ENCODE results near the gene RBMS2. TPM values are rescaled to one million over a fixed set of nuclear protein-coding genes. Genes with fewer than 3 reads are reported as not detected.
"Not testable (repeated sequence)": the region's sequence is repeated elsewhere in the genome, so short reads cannot be mapped to it uniquely, and the experiment has no call there.

RBMS2 gene
- total RNA-seq, 4 donors from 2014 or later = 28.6 to 107 (median 33.0) TPM

- Histone ChIP-seq H3K27me3 (no peaks in the 10 kb centered on the region), H3K4me1 (no peaks in the 10 kb centered on the region), H3K27ac (no peak overlapping the region), H3K9me3 (no peaks in the 10 kb centered on the region), H3K36me3 (no peaks in the 10 kb centered on the region), H3K4me3 (no peak overlapping the region)
- no peak for DNase-seq
- TF ChIP-seq, protein P1, sequence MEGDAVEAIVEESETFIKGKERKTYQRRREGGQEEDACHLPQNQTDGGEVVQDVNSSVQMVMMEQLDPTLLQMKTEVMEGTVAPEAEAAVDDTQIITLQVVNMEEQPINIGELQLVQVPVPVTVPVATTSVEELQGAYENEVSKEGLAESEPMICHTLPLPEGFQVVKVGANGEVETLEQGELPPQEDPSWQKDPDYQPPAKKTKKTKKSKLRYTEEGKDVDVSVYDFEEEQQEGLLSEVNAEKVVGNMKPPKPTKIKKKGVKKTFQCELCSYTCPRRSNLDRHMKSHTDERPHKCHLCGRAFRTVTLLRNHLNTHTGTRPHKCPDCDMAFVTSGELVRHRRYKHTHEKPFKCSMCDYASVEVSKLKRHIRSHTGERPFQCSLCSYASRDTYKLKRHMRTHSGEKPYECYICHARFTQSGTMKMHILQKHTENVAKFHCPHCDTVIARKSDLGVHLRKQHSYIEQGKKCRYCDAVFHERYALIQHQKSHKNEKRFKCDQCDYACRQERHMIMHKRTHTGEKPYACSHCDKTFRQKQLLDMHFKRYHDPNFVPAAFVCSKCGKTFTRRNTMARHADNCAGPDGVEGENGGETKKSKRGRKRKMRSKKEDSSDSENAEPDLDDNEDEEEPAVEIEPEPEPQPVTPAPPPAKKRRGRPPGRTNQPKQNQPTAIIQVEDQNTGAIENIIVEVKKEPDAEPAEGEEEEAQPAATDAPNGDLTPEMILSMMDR (IDR thresholded peaks at IDR 0.05) = no peak
- no peak for TF ChIP-seq POLR2A (IDR thresholded peaks at IDR 0.05)
- intact Hi-C loops (cut with DNase I; ENCODE audit: low total_unique reads) = loop anchor here (5.0 kb wide), 1 partner anchor 62 kb away; no protein-coding TSS in a partner anchor
These were observed 10.8 kb upstream of the RBMS2 start for GRCh38 chr12:56510786-56511185.

DNA sequence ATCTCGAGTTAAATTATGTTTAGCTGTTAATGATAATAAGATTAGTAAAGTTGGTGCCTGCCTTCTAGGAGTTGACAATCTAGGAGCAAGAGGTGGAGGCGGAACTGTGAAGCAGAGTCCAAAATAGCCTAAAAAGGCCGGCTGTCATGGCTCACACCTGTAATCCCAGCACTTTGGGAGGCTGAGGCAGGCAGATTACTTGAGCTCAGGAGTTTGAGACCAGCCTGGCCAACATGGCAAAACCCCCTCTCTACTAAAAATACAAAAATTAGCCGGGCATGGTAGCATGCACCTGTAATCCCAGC, 7.7 kb upstream of the RBMS2 start:
- H3K4me3 ChIP-seq, H3K4me1 ChIP-seq, H3K27me3 ChIP-seq, H3K9me3 ChIP-seq, DNase-seq, H3K36me3 ChIP-seq, H3K27ac ChIP-seq: not testable (repeated sequence)
- intact Hi-C loops (cut with DNase I; ENCODE audit: low total_unique reads) = loop anchor here (5.0 kb wide), 1 partner anchor 58 kb away; no protein-coding TSS in a partner anchor

- no peak for TF ChIP-seq POLR2A (IDR thresholded peaks at IDR 0.05)
- TF ChIP-seq, protein P1 (IDR thresholded peaks at IDR 0.05) = no peak
- Histone ChIP-seq H3K27ac (no peak overlapping the region), H3K27me3 (no peaks in the 10 kb centered on the region), H3K4me3 (no peak overlapping the region), H3K36me3 (no peaks in the 10 kb centered on the region), H3K4me1 (no peaks in the 10 kb centered on the region), H3K9me3 (no peaks in the 10 kb centered on the region)
- intact Hi-C loops (cut with DNase I; ENCODE audit: low total_unique reads) = no loop called here
- no peak for DNase-seq
These were observed 3.8 kb upstream of the RBMS2 start for GRCh38 chr12:56517854-56518253.

DNA sequence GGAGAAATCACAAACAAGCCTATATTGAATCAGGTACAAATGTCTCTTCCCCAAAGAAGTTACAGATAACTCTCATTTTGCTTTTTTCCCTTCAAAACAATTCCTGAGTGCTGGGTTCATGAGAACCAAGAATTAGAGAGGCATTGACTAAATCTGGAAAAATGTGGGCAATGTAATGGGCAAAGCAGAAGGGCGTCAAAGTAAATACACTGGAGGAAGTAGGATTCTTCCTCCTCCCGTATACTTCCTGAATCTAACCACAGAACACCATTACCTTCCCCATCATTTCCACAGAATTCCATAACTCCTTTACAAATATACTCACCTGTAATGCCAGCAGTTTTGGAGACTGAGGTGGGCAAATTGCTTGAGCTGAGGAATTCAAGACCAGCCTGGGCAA, 3.0 kb upstream of the RBMS2 start:
- DNase-seq = no peak
- Histone ChIP-seq H3K9me3 (no peaks in the 10 kb centered on the region), H3K4me1 (peaks cover 0 to 4% of the 10 kb centered on the region in 2 donors), H3K27me3 (no peaks in the 10 kb centered on the region), H3K27ac (no peak overlapping the region), H3K4me3 (no peak overlapping the region), H3K36me3 (no peaks in the 10 kb centered on the region)
- TF ChIP-seq POLR2A (IDR thresholded peaks at IDR 0.05) = no peak
- intact Hi-C loops (cut with DNase I; ENCODE audit: low total_unique reads) = no loop called here

GRCh38 chr12:56520048-56520447, 1.6 kb upstream of the RBMS2 start:
- no peak for TF ChIP-seq POLR2A (IDR thresholded peaks at IDR 0.05)
- TF ChIP-seq, protein P1 (IDR thresholded peaks at IDR 0.05) = no peak
- H3K36me3 ChIP-seq = no peaks in the 10 kb centered on the region
- H3K27ac ChIP-seq = peak overlapping the region; percentile 88 to 99
- intact Hi-C loops (cut with DNase I; ENCODE audit: low total_unique reads) = no loop called here
- no peaks in the 10 kb centered on the region for H3K9me3 ChIP-seq
- peak overlapping the region in 1 of 2 donors; percentile 48 for H3K4me3 ChIP-seq
- peaks cover 4 to 5% of the 10 kb centered on the region in 2 donors for H3K4me1 ChIP-seq
- peak in 1 of 2 donors; percentile 42 for DNase-seq
- no peaks in the 10 kb centered on the region for H3K27me3 ChIP-seq

- peaks cover 4 to 5% of the 10 kb centered on the region in 2 donors for H3K4me1 ChIP-seq
- no peaks in the 10 kb centered on the region for H3K9me3 ChIP-seq
- H3K36me3 ChIP-seq = no peaks in the 10 kb centered on the region
- intact Hi-C loops (cut with DNase I; ENCODE audit: low total_unique reads) = no loop called here
- peak overlapping the region in 1 of 2 donors; percentile 48 for H3K4me3 ChIP-seq
- peak overlapping the region; percentile 88 to 99 for H3K27ac ChIP-seq
- no peaks in the 10 kb centered on the region for H3K27me3 ChIP-seq
- DNase-seq = no peak
- TF ChIP-seq, protein P1 (IDR thresholded peaks at IDR 0.05) = no peak
- TF ChIP-seq POLR2A (IDR thresholded peaks at IDR 0.05) = no peak
These were observed 1.1 kb upstream of the RBMS2 start for GRCh38 chr12:56520506-56520905.

All from uterus (tissue), 4 donors.